Measurements from ENCODE around the gene ANO2. TPM values are rescaled to one million over a fixed set of nuclear protein-coding genes. Genes with fewer than 3 reads are reported as not detected.
"Not testable (repeated sequence)": the region's sequence is repeated elsewhere in the genome, so short reads cannot be mapped to it uniquely, and the experiment has no call there.

Gene ANO2
- total and polyA plus RNA-seq, 8 donors: 0.43 to 2.4 (median 0.97) TPM

DNA sequence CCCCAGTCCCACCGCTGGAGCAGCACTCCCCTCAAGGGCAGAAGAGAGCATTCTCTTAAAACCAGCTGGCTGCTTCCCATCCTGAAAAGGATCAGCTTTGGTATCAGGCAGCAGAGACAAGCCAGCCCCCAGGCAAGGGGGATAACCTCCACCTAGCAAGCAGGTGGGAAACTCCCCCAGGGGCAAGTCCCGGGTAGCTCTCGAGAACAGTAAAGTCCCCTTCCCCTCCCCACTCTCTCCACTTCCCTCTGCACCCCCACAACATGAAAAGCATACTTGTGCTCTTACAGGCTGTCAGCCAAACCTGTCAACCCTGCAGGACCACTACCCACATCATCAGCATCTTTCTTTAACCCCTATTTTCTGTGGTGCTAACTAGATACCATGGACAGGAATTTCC is 259.1 kb downstream of the ANO2 start:
- no peaks in the 10 kb centered on the region for H3K27me3 ChIP-seq
- no peak for FAIRE-seq
- intact Hi-C loops (cut with DNase I): no loop called here
- no peaks in the 10 kb centered on the region for H3K9me3 ChIP-seq
- WGBS, 2 donors: 36 to 44% methylated on average over 3 of the region's 3 CpGs
- no peak overlapping the region for H3K27ac ChIP-seq
- no peaks in the 10 kb centered on the region for H3K36me3 ChIP-seq
- H3K4me3 ChIP-seq: no peak overlapping the region
- DNase-seq: no peak
- TF ChIP-seq, protein P1, sequence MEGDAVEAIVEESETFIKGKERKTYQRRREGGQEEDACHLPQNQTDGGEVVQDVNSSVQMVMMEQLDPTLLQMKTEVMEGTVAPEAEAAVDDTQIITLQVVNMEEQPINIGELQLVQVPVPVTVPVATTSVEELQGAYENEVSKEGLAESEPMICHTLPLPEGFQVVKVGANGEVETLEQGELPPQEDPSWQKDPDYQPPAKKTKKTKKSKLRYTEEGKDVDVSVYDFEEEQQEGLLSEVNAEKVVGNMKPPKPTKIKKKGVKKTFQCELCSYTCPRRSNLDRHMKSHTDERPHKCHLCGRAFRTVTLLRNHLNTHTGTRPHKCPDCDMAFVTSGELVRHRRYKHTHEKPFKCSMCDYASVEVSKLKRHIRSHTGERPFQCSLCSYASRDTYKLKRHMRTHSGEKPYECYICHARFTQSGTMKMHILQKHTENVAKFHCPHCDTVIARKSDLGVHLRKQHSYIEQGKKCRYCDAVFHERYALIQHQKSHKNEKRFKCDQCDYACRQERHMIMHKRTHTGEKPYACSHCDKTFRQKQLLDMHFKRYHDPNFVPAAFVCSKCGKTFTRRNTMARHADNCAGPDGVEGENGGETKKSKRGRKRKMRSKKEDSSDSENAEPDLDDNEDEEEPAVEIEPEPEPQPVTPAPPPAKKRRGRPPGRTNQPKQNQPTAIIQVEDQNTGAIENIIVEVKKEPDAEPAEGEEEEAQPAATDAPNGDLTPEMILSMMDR (IDR thresholded peaks at IDR 0.05): no peak
- no peak for ATAC-seq
- no peaks in the 10 kb centered on the region for H3K4me1 ChIP-seq

DNA sequence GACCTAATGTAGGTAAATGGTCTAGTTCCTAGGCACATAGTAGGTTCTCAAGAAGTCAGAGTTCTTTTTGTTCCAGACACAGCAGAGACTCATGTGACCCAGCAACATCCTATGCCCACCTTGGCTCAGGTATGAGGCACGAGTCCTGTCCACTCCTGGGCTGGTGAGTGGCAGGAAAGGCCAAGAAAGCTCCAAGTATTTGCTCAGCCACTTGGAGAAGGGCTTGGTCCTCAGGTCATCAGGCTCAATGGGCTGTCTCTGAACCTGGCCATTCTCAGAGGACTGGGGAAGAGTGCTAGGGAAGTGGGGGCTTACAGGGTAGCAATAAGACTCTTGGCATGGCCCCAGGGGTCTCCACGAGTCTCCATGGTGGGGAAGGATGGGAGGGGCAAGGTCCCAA is 260.1 kb downstream of the ANO2 start:
- H3K27ac ChIP-seq: no peak overlapping the region
- no peaks in the 10 kb centered on the region for H3K27me3 ChIP-seq
- no peak overlapping the region for H3K4me3 ChIP-seq
- WGBS, 2 donors: 48 to 53% methylated on average over 2 of the region's 2 CpGs
- H3K36me3 ChIP-seq: no peaks in the 10 kb centered on the region
- intact Hi-C loops (cut with DNase I): no loop called here
- DNase-seq: no peak
- H3K9me3 ChIP-seq: no peaks in the 10 kb centered on the region
- no peak for FAIRE-seq
- no peak for ATAC-seq
- no peaks in the 10 kb centered on the region for H3K4me1 ChIP-seq
- TF ChIP-seq, protein P1 (IDR thresholded peaks at IDR 0.05): no peak

DNA sequence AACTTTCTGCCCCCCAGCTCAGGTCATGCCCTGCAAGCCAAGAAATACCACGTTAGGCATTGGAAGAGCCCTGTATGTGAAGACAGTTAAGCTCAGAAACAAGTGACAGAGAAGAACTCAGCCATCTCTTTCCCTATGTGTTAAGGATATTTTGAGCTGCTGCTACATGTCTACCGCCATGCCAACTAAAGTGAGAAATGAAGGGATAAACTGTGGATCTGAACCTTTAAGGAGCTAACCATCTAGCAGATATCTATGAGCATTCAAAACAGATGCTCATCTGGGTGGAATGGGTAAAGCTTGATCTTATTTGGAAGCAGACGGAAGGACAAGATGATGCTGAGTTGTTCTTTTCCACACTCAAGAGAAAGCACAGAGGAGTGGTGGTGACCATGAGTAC is 262.5 kb downstream of the ANO2 start:
- Histone ChIP-seq H3K36me3 (no peaks in the 10 kb centered on the region), H3K27me3 (no peaks in the 10 kb centered on the region), H3K9me3 (no peaks in the 10 kb centered on the region), H3K4me3 (no peak overlapping the region), H3K27ac (no peak overlapping the region), H3K4me1 (no peaks in the 10 kb centered on the region)
- no peak for FAIRE-seq
- TF ChIP-seq, protein P1 (IDR thresholded peaks at IDR 0.05): no peak
- ATAC-seq: no peak
- intact Hi-C loops (cut with DNase I): no loop called here
- no peak for DNase-seq
- 67 to 68% methylated on average over 3 of the region's 3 CpGs for WGBS, 2 donors

DNA sequence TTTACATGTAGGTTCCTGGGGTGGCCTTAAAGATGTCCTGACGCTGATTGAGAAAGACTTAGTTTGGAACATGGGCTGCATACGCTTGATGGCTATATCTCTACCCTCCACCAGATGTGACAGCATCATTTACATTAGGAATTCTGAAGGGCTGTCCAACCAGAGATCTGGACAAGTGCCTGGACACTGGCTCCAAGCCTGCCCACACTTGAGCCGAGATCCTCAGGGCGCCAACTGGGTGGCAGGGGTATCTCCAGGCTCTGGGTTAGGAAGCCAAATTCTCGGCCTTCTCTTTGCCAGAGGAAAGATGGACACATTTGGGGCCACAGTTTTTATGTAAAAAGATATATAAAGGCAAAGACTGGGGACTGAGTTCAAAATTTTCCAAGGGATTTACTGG is 266.9 kb downstream of the ANO2 start:
- DNase-seq: no peak
- no peaks in the 10 kb centered on the region for H3K9me3 ChIP-seq
- H3K27me3 ChIP-seq: no peaks in the 10 kb centered on the region
- 56 to 62% methylated on average over 5 of the region's 5 CpGs for WGBS, 2 donors
- H3K4me3 ChIP-seq: no peak overlapping the region
- no peak for FAIRE-seq
- ATAC-seq: no peak
- no peaks in the 10 kb centered on the region for H3K36me3 ChIP-seq
- intact Hi-C loops (cut with DNase I): no loop called here
- H3K4me1 ChIP-seq: no peaks in the 10 kb centered on the region
- TF ChIP-seq, protein P1 (IDR thresholded peaks at IDR 0.05): no peak
- no peak overlapping the region for H3K27ac ChIP-seq

DNA sequence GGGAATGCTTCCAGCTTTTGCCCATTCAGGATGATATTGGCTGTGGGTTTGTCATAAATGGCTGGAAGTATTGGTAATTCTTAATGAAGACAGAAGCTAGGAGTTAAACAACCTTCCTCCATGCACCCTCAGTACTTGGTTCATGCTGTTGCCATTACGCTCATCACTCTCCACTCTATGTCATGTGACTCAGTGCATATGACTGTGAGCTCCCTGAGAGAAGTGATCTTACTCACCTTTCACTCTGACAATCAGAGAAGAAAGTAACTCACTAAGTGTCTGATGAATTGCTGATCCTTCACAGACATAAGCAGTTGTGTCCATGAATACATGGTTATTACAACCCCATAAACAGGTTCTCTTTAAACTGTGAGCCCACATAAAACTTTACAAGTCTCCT is 275.4 kb downstream of the ANO2 start:
- H3K27ac ChIP-seq; DNase-seq; H3K9me3 ChIP-seq; FAIRE-seq; H3K4me1 ChIP-seq; intact Hi-C loops (cut with DNase I); H3K4me3 ChIP-seq; H3K27me3 ChIP-seq; ATAC-seq; H3K36me3 ChIP-seq: not testable (repeated sequence)
- 60 to 64% methylated on average over 1 of the region's 1 CpG for WGBS, 2 donors

DNA sequence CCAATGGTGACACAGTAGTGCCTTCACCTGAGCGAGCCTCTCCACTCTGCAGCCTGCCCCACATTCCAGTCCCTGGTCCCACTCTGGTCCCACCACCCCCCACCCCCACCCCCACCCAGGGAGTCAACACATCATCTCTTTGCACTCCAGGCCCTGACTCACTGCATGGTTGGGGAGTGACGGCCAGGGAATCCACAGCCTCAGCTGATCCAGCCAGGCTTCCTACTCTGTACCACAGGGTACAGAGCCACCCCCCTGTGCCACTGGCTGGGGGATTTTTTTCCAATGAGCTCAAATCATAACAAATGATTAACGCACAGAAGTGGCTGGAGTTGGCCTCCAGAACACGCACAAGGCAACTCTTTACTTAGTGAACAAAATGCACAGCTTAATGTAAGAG is 279.4 kb downstream of the ANO2 start:
- 42 to 48% methylated on average over 4 of the region's 4 CpGs for WGBS, 2 donors
- ATAC-seq: no peak
- no peak for FAIRE-seq

More for the DNA sequence above, 279.4 kb downstream of the ANO2 start:
- intact Hi-C loops (cut with DNase I): no loop called here
- H3K27me3 ChIP-seq: no peaks in the 10 kb centered on the region
- no peak overlapping the region for H3K27ac ChIP-seq
- H3K36me3 ChIP-seq: no peaks in the 10 kb centered on the region
- no peaks in the 10 kb centered on the region for H3K4me1 ChIP-seq
- TF ChIP-seq, protein P1 (IDR thresholded peaks at IDR 0.05): no peak
- no peak for DNase-seq
- H3K4me3 ChIP-seq: no peak overlapping the region
- no peaks in the 10 kb centered on the region for H3K9me3 ChIP-seq

All from pancreas (tissue), 10 donors.